Subcutaneous adipose tissue (tissue), 4 donors: ENCODE results near the gene LAD1. TPM values are rescaled to one million over a fixed set of nuclear protein-coding genes. Genes with fewer than 3 reads are reported as not detected.

Experiments
- total RNA-seq, 4 donors: library from RNA; depleted of rRNA; stranded (reverse); fragments of >200 nt; gene quantifications; one replicate each; pipeline ENCODE4 v1.1.0, GENCODE V29; 2016
- TF ChIP-seq, protein P1 (sequence below): fragments of 450-650 bp; IDR thresholded peaks from one replicate; pipeline ENCODE4 v1.5.1; 2016; ENCODE audit warnings: low read depth, mild to moderate bottlenecking, control low read depth, antibody characterized with exemption, moderate library complexity

The LAD1 gene
- total RNA-seq, 4 donors from 2014 or later = 0.75 TPM; not detected in 3

DNA sequence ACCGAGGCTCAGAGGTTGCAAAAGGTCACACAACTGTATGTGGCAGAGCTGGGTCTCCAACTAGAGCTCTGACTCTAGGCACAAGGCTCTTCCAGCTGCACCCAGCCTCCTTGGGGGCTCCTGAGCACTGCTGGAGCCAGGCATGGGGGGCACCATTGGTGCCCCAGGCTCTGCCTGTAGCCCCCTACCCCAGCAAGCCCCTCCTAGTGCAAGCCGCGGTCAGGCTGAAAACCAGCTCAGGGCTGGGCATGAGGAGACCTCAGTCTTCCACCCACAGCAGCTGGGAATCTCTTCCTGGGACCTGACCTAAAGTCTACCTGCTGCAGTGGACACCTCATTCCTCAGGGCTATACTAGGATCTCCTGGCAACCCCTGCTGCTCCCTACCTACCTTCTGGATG, 36.2 kb downstream of the LAD1 start:
- TF ChIP-seq, protein P1, sequence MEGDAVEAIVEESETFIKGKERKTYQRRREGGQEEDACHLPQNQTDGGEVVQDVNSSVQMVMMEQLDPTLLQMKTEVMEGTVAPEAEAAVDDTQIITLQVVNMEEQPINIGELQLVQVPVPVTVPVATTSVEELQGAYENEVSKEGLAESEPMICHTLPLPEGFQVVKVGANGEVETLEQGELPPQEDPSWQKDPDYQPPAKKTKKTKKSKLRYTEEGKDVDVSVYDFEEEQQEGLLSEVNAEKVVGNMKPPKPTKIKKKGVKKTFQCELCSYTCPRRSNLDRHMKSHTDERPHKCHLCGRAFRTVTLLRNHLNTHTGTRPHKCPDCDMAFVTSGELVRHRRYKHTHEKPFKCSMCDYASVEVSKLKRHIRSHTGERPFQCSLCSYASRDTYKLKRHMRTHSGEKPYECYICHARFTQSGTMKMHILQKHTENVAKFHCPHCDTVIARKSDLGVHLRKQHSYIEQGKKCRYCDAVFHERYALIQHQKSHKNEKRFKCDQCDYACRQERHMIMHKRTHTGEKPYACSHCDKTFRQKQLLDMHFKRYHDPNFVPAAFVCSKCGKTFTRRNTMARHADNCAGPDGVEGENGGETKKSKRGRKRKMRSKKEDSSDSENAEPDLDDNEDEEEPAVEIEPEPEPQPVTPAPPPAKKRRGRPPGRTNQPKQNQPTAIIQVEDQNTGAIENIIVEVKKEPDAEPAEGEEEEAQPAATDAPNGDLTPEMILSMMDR = no peak

DNA sequence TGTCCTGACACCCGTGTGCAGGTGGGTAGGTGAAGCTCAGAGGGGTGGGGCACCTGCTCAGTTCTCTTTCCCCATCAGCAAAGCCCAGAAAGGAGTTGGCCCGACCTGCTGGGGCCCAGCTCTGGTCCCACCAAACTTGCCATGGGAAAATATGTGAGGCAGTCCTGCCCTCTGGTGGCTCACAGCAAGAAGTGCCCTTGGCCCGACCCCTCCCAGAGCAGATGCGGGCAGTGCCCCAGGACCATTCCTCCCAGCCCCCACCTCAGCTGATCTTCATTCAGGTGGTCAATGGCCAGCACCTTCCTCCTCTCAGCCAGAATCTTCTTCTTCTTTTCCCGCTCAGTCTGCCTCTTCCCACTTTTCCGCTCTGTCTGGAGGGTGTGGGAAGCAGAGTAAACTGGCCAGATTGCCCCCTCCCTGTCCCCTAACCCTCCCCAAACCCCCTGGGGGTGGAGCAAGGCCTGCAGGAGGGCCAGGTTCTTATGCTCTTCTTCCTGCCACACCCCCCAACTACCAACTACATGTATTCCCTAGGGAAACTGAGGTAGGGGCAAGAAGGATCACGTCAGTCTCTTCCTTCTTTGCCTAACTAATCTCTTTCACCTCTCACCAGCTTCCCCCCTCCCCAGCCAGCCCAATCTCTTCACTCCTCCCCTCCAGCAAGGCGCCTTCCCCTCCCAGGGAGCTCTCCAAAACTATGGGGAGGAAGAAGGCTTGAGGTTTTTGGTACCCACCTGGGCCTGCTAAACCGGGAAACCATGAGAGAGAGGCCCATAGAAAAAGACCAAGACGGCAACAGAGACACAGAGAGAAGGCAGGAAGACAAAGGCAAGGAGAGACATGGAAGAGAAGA, 37.2 kb downstream of the LAD1 start:
- TF ChIP-seq, protein P1 = no peak

- TF ChIP-seq, protein P1 = no peak
Measured at GRCh38 chr1:201360901-201361651, 38.0 kb downstream of the LAD1 start.

DNA sequence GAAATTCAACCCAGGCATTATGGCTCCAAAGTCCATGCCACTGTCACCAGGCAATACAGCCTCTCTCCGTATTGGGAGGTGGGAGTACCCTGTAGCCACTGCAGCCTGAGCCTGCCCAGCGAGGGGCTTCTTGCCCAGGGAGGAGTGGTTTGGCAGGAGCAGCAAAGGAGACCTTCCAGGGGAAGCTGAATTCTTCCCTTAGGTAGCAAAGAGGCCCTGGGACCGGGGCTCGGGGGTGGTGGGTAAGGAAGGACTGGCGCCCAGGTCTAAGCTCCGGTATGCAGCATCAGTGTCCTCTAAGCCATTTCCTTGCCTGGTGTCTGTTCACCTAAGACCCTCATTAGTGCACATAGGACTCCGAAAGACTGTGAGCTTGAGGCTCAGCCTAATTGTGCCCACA, 38.6 kb downstream of the LAD1 start:
- TF ChIP-seq, protein P1 = no peak

- TF ChIP-seq, protein P1 = no peak
Measured at GRCh38 chr1:201359873-201360210, 39.3 kb downstream of the LAD1 start.

GRCh38 chr1:201359031-201359872, 39.9 kb downstream of the LAD1 start:
- TF ChIP-seq, protein P1 = no peak
